Measurements from ENCODE around the gene ZNF521. TPM values are rescaled to one million over a fixed set of nuclear protein-coding genes. Genes with fewer than 3 reads are reported as not detected.

ZNF521 gene
- total RNA-seq, 2 experiments from 2014 or later: not detected

DNA sequence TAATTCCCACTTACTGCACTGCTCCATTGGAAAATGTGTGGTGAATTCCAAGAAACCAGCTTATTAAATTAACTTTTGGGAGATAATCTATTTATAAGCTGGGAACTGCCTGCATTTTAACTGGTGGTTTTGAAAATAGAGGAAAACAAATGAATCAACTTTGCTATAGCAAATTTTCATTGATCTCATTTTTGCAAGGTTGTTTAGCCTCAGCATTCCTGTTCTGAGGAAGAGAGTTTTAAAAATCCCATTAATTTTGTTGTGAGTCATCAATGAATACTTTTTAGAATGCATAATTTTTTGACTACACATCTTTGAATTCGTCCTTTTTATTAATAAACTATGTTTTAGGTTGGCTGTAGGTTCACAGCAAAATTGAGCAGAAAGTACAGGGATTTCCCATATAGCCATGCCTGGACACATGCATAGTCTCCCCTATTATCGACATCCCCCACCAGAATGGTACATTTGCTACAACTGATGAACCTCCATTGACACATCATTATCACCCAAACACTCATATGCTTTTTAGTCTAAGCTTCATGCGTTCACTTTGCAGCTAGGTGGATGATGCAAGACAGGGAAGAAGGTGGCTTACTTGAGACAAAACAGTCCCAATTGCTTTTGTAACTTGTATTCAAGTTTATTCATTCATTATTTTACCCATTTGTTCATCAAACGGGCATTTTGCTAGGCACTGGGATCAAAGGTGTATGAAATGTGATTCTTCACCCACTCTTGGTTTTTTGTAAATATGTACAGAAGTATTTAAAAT lies 106.9 kb downstream of the ZNF521 start:
- DNase-seq (no peak), ATAC-seq (ENCODE audit: low read depth) (no peak)
- no peak overlapping the region for H3K27ac Mint-ChIP-seq
- peaks cover 1% of the 10 kb centered on the region for H3K9me3 Mint-ChIP-seq
- POLR2A ChIA-PET: no interaction called here
- H3K27me3 Mint-ChIP-seq: peaks cover 2% of the 10 kb centered on the region
- no peak overlapping the region for H3K4me3 Mint-ChIP-seq
- H3K4me1 Mint-ChIP-seq: no peaks in the 10 kb centered on the region
- no peaks in the 10 kb centered on the region for H3K36me3 Mint-ChIP-seq

DNA sequence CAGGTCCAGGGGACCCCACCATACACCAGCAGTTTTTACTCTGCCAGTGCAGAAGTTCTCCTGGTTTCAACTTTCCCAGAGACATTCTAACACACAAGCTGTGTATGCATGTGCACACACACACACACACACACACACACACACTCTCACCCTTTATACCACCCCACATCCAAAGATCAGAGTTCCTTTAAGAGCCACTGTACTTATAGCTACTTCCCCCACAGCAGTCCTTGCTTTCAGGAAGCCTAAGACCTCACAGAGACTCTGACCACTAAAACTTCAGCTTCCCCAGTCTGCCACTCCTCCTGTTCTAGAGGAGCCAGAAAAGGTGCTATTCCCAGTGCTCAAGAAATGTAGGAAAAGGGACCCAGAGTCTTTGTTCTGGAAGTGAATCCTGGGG lies 107.8 kb downstream of the ZNF521 start:
- no peak for DNase-seq
- Mint-ChIP-seq H3K9me3 (peaks cover 1% of the 10 kb centered on the region), H3K4me3 (no peak overlapping the region), H3K36me3 (no peaks in the 10 kb centered on the region), H3K27ac (no peak overlapping the region), H3K27me3 (peaks cover 2% of the 10 kb centered on the region), H3K4me1 (no peaks in the 10 kb centered on the region)
- POLR2A ChIA-PET: no interaction called here
- no peak for ATAC-seq (ENCODE audit: low read depth)

DNA sequence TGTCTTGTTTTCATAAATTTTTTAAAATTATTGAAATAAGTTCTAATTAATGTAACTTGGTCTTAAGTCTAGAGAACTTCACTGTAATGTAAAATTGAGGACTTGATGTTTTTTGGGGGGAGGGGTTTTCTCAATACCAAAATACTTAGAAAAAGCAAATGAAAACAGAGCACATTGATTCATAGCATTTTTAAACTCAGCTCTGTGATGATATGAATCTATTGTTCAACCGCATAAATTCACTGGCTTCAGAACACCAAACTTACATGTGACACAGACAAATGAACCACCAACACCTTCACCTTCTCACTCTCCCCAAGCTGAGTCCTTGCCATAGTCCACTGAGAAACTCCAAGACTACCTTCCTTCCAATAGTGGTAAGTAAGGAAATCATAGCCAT lies 108.2 kb downstream of the ZNF521 start:
- Mint-ChIP-seq H3K36me3 (no peaks in the 10 kb centered on the region), H3K27me3 (peaks cover 2% of the 10 kb centered on the region), H3K4me1 (no peaks in the 10 kb centered on the region), H3K4me3 (no peak overlapping the region), H3K27ac (no peak overlapping the region), H3K9me3 (peaks cover 1% of the 10 kb centered on the region)
- DNase-seq (no peak), ATAC-seq (ENCODE audit: low read depth) (no peak)
- POLR2A ChIA-PET: no interaction called here

DNA sequence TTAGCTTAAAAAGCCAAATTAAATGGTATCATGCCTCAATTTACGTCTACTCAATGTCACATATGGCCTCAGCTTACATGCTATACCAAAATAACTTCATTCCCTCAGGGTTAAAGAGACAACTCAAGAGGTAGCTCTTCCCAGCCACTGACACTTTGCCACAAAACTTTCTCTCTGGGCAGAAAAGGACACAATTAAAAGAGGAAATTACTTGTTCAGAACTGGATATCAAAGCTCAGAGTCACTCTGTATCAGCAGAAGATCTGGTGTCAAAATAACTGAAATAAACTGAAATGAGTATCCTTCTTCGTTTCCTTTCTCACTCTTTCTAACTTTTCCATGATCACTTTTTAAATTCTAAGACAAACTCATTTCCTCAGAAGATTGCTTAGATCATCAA lies 108.7 kb downstream of the ZNF521 start:
- Mint-ChIP-seq H3K9me3 (peaks cover 1% of the 10 kb centered on the region), H3K27ac (no peak overlapping the region), H3K4me1 (no peaks in the 10 kb centered on the region), H3K4me3 (no peak overlapping the region), H3K27me3 (peaks cover 2% of the 10 kb centered on the region), H3K36me3 (no peaks in the 10 kb centered on the region)
- POLR2A ChIA-PET: no interaction called here
- ATAC-seq (ENCODE audit: low read depth) (no peak), DNase-seq (no peak)

DNA sequence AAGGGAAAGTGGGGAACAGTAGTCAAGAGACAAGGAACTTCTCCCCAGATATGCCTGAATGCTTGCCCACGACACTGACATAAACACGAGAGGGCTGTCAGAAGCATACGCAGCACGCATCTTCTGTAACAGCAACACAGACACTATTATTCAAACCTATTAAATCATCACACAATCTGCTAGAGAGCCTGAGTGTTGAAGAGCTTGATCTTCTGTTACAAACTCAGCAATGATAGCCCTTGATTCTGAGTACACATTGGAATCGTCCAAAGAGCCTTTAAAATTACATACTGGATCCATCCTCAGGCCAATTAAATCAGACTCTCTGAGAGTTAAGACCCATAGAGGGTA lies 111.6 kb downstream of the ZNF521 start:
- no peak for ATAC-seq (ENCODE audit: low read depth)
- no peak overlapping the region for H3K4me3 Mint-ChIP-seq
- H3K27me3 Mint-ChIP-seq: no peaks in the 10 kb centered on the region
- no peaks in the 10 kb centered on the region for H3K4me1 Mint-ChIP-seq
- DNase-seq: no peak
- H3K36me3 Mint-ChIP-seq: no peaks in the 10 kb centered on the region
- peaks cover 1% of the 10 kb centered on the region for H3K9me3 Mint-ChIP-seq
- no peak overlapping the region for H3K27ac Mint-ChIP-seq
- POLR2A ChIA-PET: no interaction called here

DNA sequence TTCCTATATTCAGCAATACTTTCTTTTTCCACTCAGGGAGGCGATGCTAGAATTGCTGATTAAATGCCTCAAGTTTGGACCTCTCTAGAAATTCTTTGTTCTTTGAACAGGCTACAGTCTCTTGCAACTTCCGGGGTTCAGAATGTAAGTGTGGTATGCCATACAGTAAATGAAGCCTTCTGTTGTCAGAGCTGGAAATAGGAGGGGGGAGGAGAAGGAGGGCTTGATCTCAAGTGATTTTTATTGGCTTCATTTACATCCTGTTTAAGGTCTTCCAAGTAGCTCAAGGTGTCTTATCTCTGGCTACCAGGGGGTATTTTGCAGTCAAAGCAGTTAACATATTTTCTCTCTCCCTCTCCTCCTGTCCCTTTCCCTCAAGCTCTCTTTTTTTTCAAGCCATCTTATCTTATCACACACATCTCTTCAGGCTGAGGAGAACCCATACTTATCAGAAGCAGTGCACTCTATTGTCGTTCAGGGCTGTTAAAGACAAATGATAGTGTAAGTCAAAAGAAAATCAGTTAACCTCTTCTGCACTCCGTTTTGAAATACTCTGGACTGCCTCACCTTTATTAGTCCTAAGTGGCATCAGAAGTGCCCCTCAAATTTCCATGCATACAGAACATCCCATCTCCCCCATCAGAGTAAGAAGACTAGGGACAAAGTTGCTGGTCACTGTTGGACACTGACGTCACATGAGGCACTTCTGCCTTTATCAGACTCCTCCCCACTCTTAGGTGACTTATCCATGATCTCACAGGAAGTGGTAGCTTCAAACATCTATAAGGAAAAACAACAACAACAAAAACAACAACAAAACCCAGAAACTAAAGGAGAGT lies 112.2 kb downstream of the ZNF521 start:
- H3K4me1 Mint-ChIP-seq: no peaks in the 10 kb centered on the region
- no peaks in the 10 kb centered on the region for H3K9me3 Mint-ChIP-seq
- no peak overlapping the region for H3K27ac Mint-ChIP-seq
- ATAC-seq (ENCODE audit: low read depth) (peak; percentile 22), DNase-seq (no peak)
- H3K36me3 Mint-ChIP-seq: no peaks in the 10 kb centered on the region
- no peak overlapping the region for H3K4me3 Mint-ChIP-seq
- POLR2A ChIA-PET: no interaction called here
- H3K27me3 Mint-ChIP-seq: no peaks in the 10 kb centered on the region

DNA sequence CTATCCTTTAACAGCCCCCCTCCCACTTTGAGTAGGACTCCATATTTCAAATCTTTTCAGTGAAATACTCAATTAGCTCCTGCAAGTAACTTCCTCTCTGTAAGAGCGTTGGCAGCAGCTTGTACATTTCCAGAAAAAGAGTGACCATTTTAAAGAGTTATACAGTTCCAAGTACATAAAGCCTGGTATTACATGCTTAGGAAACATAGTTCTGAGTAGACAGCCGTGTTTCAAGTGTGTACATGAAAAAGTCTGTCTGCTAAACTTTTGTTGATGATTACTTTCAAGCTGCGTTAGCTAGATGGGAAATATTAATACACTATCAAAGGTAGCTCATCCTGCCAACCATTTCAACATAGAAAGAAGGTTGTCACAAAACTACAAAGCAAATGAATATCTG lies 112.8 kb downstream of the ZNF521 start:
- H3K36me3 Mint-ChIP-seq: no peaks in the 10 kb centered on the region
- H3K9me3 Mint-ChIP-seq: no peaks in the 10 kb centered on the region
- POLR2A ChIA-PET: no interaction called here

DNA sequence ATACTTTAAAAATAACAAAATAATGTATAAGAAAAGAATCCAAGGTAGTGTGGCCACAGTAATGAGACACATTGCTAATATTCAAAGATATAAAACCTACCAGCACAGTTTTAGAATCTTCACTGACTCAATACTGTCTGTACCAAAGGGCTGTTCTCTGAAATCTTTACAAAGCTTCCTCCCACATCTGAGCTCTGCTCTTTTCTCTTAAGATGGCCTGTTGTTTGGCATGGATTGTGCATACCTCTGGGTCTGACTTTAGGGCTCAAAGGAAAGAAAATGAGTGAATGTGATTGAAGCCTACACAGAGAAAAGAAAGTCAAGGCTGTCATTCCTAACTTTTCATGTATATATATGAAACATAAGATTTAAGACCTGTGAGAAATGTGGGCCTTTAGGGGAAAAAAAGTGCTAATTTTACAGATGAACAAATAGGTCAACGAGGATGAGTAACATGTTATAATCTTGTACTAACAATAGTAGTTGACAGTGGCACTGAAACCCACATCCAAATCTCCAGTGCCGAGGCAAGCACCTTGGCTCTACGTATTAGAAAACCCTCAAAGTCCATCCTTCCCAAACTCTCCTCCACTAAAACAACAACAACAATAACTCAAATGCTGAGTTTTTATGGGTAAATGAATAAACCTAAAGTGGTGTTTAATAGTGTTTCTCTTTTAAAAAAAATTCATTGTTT lies 114.2 kb downstream of the ZNF521 start:
- no peak for ATAC-seq (ENCODE audit: low read depth)
- H3K27ac Mint-ChIP-seq: no peak overlapping the region

More for the DNA sequence above, 112.8 kb downstream of the ZNF521 start:
- Mint-ChIP-seq H3K4me3 (no peak overlapping the region), H3K4me1 (no peaks in the 10 kb centered on the region), H3K27ac (no peak overlapping the region), H3K27me3 (no peaks in the 10 kb centered on the region)
- ATAC-seq (ENCODE audit: low read depth) (no peak), DNase-seq (no peak)

DNA sequence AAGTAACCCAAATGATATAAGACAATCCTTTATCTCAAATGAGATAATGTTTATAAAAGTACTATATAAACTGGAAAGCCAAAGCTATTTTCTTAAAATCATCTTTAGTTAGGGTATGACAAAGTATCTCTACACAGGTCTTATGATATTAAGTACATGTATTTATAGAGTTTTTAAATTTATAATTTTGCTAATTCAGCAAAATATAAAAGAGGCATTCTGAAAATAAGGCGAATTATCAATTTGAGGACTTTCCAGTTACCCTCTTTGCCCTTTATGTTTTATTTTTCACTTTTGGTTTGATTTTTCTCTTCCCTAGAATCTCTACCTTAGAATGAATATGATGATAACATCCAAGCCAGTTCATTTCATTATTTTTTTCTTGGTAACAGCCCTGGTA lies 115.2 kb downstream of the ZNF521 start:
- no peaks in the 10 kb centered on the region for H3K36me3 Mint-ChIP-seq
- no peak for DNase-seq
- no peaks in the 10 kb centered on the region for H3K4me1 Mint-ChIP-seq
- H3K4me3 Mint-ChIP-seq: no peak overlapping the region
- H3K27ac Mint-ChIP-seq: no peak overlapping the region
- ATAC-seq (ENCODE audit: low read depth): no peak
- POLR2A ChIA-PET: no interaction called here
- H3K27me3 Mint-ChIP-seq: no peaks in the 10 kb centered on the region
- H3K9me3 Mint-ChIP-seq: no peaks in the 10 kb centered on the region

More for the DNA sequence above, 114.2 kb downstream of the ZNF521 start:
- POLR2A ChIA-PET: no interaction called here
- Mint-ChIP-seq H3K36me3 (no peaks in the 10 kb centered on the region), H3K27me3 (no peaks in the 10 kb centered on the region), H3K4me3 (no peak overlapping the region), H3K4me1 (no peaks in the 10 kb centered on the region), H3K9me3 (no peaks in the 10 kb centered on the region)
- no peak for DNase-seq

DNA sequence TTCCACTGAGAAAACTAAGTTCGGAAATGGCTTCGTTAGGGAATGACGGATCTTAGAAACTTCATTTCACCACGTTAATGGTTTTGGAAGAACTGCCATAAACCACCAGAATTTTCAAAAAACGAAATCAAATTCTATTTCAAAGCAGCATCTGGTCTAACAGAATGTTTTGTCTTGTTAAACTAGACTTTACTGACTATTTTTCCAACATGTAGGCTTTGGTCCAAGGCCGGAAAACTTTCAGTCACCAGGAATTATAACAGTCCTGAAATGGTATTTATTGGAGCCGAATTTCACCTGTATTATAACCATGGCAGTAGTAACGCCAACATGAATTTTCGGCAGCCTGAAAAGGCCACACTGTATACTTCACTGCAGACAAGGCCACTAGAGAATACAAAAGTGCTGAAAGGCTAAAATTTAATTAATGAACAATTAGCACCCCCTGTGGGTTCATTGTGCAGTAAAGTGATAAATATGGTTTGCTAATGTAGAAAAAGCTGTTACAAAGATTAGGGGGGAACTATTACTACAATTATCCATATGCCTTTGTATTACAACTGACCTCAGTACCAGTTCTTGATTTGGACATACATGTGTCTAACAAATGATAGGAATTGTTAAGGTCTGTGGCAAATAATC lies 116.4 kb downstream of the ZNF521 start:
- H3K4me1 Mint-ChIP-seq: no peaks in the 10 kb centered on the region
- H3K36me3 Mint-ChIP-seq: no peaks in the 10 kb centered on the region
- DNase-seq: no peak
- POLR2A ChIA-PET: no interaction called here
- no peak overlapping the region for H3K27ac Mint-ChIP-seq
- H3K27me3 Mint-ChIP-seq: no peaks in the 10 kb centered on the region
- H3K4me3 Mint-ChIP-seq: no peak overlapping the region
- H3K9me3 Mint-ChIP-seq: no peaks in the 10 kb centered on the region
- no peak for ATAC-seq (ENCODE audit: low read depth)

DNA sequence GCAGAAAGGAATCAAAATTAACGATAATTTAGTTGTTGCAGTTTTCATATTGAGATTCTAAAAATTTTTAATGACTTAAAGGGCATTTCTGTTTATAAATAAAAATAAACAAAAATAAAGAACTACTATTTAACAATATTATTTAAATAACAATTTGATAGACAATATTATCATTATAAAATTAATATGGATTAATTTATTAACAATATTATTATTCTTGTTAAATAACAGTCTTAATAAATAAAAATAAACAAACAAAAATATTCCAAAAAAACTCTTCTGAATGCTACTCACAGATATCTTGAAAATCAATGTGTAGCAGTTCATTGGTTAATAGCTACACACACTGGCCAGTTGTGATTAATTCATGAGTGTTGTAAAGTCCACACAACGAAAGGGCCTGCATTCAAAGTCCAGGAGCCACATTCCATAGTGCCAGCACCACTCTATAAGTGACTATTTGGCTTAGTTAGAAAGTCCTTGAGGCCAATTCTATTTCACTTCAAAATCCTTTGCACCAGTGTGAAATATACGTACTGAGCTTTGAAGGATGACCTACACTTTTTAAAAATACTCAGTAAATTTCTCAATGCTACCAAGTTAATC lies 117.1 kb downstream of the ZNF521 start:
- no peak overlapping the region for H3K4me3 Mint-ChIP-seq
- POLR2A ChIA-PET: no interaction called here
- no peak overlapping the region for H3K27ac Mint-ChIP-seq
- peaks cover 2% of the 10 kb centered on the region for H3K27me3 Mint-ChIP-seq
- H3K4me1 Mint-ChIP-seq: no peaks in the 10 kb centered on the region
- H3K36me3 Mint-ChIP-seq: no peaks in the 10 kb centered on the region
- ATAC-seq (ENCODE audit: low read depth) (no peak), DNase-seq (no peak)
- H3K9me3 Mint-ChIP-seq: no peaks in the 10 kb centered on the region

DNA sequence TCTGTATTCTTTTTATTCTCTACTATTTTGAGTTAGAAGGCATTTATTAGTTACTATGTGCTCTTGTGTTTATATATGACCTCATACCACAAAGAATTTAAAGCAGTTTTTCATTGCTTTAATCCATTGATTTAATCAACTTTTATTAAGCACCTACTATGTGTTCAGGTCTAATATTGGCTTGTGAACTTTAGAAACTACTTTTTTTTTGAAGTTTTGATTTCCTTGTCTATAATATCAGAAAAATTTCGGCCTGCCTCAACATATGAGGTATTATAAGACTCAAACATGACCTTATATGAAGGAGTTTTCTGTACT lies 117.7 kb downstream of the ZNF521 start:
- no peak for DNase-seq
- no peak for ATAC-seq (ENCODE audit: low read depth)
- Mint-ChIP-seq H3K9me3 (no peaks in the 10 kb centered on the region), H3K27ac (no peak overlapping the region), H3K4me1 (no peaks in the 10 kb centered on the region), H3K36me3 (no peaks in the 10 kb centered on the region), H3K27me3 (peaks cover 2% of the 10 kb centered on the region), H3K4me3 (no peak overlapping the region)
- POLR2A ChIA-PET: no interaction called here

DNA sequence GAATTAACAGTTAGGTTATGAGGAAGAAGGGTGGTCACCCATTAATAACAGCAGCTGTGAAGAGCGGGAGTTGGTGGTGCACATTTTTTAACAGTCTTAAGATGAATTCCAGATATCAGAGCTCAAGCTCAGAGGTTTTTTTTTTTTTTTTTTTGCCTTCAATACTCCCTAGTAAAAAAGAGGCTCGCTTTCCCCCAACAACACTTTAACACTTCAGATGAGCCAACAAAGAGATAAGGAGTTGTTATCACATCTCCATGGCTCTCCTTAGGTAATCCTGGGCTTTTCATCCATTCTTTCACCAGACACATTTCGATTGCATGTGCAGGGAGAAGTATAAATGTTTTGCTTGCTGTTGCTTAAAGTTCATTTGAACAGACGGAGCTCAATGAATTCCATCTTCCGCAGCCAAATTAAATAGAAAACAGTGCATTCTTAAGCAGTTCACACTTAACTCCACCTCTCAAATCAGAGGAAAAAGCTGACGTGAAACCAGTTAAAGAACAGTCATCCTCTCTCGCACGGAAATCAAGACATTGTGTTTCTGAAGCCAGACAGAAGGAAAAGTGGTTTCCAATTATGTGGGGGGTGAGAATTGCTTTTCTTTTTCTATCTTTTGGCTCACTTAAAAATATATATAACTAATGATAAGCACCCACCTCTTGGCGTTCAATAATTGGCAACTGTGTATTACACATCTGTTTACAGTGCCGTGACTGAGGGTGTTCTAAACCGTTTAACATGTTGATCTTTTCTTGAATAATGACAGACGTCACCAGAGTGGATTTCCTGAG lies 118.2 kb downstream of the ZNF521 start:
- H3K4me3 Mint-ChIP-seq: no peak overlapping the region
- H3K27me3 Mint-ChIP-seq: peaks cover 5% of the 10 kb centered on the region
- no peak overlapping the region for H3K27ac Mint-ChIP-seq
- POLR2A ChIA-PET: no interaction called here
- ATAC-seq (ENCODE audit: low read depth): no peak
- H3K9me3 Mint-ChIP-seq: no peaks in the 10 kb centered on the region
- H3K36me3 Mint-ChIP-seq: no peaks in the 10 kb centered on the region
- no peaks in the 10 kb centered on the region for H3K4me1 Mint-ChIP-seq
- no peak for DNase-seq
